ENCODE measurements around the gene DCDC1. TPM values are rescaled to one million over a fixed set of nuclear protein-coding genes. Genes with fewer than 3 reads are reported as not detected.
A peak's percentile ranks its signal among the peaks of the same experiment; 100 is the strongest.

DCDC1 gene, protein sequence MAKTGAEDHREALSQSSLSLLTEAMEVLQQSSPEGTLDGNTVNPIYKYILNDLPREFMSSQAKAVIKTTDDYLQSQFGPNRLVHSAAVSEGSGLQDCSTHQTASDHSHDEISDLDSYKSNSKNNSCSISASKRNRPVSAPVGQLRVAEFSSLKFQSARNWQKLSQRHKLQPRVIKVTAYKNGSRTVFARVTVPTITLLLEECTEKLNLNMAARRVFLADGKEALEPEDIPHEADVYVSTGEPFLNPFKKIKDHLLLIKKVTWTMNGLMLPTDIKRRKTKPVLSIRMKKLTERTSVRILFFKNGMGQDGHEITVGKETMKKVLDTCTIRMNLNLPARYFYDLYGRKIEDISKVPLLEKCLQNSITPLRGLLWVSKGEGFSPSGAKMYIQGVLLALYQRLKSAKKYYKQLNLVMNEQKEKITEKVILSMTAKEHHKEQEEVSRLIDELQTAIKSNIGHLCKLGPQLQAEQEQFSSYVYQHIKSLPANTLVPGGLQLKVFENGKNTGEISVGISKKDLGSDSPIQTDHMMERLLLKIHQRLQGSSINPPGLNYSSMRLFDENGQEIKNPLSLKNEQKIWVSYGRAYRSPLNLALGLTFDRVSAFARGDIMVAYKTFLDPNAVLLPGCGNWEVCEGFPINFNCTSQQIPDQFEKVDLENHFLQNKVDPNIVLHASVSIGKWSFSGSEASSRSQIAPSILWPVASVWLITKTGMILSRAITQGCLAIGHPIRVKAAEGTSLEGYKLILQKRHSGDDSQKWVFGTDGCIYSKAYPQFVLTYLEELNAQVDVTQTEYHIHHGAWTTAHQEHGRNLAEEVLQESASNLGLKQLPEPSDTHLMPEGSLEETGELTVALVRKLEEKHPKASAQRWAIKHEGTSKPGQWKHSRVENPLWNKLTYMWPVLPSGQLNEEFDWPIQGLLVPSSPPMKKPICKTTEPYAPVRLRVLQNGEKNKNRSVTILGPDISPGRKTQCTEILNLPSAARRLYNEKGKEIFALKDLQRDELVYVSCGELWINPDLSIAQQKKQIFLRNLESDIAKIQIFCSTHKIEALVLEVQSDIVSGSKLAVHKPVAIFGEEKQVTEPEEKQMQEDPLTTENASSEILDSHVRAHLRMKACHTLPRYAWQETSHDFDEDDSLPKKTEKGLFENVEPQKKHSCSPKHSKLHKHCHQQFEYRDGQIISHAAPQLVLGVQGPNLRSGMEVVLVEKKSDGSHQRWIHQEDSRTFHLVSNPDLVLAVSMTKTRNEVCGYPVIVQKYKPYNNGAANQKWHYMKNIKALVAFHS (N-terminal part only)
- 0.47 TPM for total RNA-seq (ENCODE audit: unreplicated experiment)
- long read RNA-seq = 0 reads

DNA sequence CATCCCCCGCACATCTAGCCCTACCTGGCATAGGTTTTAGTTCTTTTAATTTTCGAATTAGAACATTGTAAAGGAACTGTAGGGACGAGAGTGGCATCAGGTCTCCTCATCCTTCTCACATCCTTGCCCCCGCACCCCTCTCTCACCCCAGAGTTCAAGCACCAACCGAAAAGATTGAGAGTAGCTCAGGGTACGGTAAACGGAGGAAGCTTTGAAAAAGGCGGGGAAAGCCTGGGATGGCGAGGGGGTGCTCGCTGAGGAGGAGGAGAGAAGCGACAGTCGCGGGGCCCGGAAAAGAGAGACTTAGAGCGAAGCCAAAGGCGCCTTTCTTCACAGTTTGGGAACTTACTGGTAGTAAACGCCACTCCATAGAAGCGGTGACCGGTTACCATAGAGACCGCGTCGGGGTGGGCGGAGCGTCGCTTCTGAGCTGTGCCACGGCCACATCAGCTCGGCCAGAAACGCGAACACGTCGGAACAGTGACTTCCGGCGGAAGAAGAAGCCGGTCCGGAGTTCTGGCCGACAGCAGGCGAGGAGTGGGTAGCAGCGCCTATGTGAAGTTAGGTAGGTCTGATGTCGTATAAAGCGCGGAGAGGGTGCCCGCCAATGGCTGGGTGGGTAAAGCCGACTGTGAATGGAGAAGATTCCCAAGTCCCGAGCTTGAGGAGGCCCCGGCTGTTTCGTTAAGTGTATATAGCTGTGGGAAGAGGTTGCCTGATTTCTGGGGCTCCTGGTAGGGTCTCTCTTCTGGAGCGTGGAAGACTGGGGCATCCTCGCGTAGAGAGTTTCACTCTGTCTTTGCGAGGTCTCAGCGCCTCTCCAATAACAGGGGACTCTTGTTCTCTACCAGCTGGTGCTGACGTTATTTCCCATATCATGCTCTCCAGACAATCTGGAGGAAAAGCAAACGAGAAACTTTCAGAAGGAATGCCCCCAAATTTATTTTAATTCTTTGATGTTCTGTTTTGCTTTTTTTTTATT lies at the start of gene DCDC1, which contains the start of gene DNAJC24:
Gene DCDC1 (minus strand): TSS at position 392 of the 982 bp plus-strand sequence. CDS start 41,459 bp downstream, outside the sequence.
Gene DNAJC24 (plus strand): TSS at position 513 of the 982 bp plus-strand sequence. CDS start 889 bp downstream, outside the sequence.
- TF ChIP-seq, protein P1, sequence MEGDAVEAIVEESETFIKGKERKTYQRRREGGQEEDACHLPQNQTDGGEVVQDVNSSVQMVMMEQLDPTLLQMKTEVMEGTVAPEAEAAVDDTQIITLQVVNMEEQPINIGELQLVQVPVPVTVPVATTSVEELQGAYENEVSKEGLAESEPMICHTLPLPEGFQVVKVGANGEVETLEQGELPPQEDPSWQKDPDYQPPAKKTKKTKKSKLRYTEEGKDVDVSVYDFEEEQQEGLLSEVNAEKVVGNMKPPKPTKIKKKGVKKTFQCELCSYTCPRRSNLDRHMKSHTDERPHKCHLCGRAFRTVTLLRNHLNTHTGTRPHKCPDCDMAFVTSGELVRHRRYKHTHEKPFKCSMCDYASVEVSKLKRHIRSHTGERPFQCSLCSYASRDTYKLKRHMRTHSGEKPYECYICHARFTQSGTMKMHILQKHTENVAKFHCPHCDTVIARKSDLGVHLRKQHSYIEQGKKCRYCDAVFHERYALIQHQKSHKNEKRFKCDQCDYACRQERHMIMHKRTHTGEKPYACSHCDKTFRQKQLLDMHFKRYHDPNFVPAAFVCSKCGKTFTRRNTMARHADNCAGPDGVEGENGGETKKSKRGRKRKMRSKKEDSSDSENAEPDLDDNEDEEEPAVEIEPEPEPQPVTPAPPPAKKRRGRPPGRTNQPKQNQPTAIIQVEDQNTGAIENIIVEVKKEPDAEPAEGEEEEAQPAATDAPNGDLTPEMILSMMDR (IDR thresholded peaks at IDR 0.05; ENCODE audit: partially characterized antibody, unreplicated experiment) = no peak
- Mint-ChIP-seq H3K27me3 (ENCODE audit: unreplicated experiment) (no peaks in the 10 kb centered on the region), H3K27ac (ENCODE audit: unreplicated experiment) (peak within 1 kb of the TSS; percentile 97), H3K9me3 (ENCODE audit: unreplicated experiment) (peaks cover 3% of the 10 kb centered on the region), H3K4me3 (ENCODE audit: unreplicated experiment) (peak within 1 kb of the TSS; percentile 98), H3K4me1 (ENCODE audit: low read depth, unreplicated experiment) (no peaks in the 10 kb centered on the region), H3K36me3 (ENCODE audit: unreplicated experiment) (no peaks in the 10 kb centered on the region)
- peak; percentile 93 for DNase-seq

DNA sequence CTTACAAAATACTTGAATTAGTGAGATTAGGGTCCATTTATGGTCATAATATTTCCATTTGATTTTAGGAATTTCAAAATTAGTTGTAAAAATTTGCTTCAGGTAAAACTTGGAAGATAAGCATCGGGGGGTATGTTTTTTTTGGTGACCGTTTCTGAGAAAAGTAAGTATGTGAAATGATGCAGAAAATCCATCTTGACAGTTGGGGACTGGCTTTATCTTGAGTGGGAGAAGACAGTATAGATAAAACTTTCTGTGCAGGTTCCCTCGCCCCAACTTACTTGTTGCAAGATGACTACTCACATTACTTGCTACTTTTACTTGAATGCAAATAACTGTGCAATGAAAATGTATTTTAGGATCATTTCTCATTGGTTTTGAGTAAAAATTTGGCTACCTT lies 49.6 kb upstream of the DCDC1 start:
- no peak overlapping the region for H3K27ac Mint-ChIP-seq (ENCODE audit: unreplicated experiment)
- H3K27me3 Mint-ChIP-seq (ENCODE audit: unreplicated experiment) = no peaks in the 10 kb centered on the region
- no peak for DNase-seq
- H3K9me3 Mint-ChIP-seq (ENCODE audit: unreplicated experiment) = no peaks in the 10 kb centered on the region
- no peak overlapping the region for H3K4me3 Mint-ChIP-seq (ENCODE audit: unreplicated experiment)
- H3K36me3 Mint-ChIP-seq (ENCODE audit: unreplicated experiment) = no peaks in the 10 kb centered on the region
- peaks cover 2% of the 10 kb centered on the region for H3K4me1 Mint-ChIP-seq (ENCODE audit: low read depth, unreplicated experiment)
- TF ChIP-seq, protein P1 (IDR thresholded peaks at IDR 0.05; ENCODE audit: partially characterized antibody, unreplicated experiment) = no peak

DNA sequence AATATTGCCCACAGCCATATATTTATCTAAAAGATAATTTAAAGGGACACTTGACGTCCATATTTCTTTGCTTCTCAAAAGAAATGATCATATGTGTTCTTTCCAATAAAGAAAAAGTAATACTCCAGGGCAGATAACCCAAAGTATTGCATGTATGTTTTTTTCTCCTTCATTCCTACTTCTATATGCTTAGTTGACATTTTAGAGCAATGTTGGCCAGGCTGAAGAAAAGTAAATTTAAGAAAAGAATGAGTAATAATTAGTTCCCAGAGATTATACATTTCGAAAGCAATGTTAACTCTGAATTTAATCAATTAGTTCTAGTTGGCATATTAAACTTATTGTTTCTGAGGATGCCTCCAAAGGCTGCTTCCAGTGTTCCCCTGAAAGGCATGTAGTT lies 48.3 kb upstream of the DCDC1 start:
- H3K4me1 Mint-ChIP-seq (ENCODE audit: low read depth, unreplicated experiment) = peaks cover 2% of the 10 kb centered on the region
- H3K9me3 Mint-ChIP-seq (ENCODE audit: unreplicated experiment) = no peaks in the 10 kb centered on the region
- no peaks in the 10 kb centered on the region for H3K27me3 Mint-ChIP-seq (ENCODE audit: unreplicated experiment)

DNA sequence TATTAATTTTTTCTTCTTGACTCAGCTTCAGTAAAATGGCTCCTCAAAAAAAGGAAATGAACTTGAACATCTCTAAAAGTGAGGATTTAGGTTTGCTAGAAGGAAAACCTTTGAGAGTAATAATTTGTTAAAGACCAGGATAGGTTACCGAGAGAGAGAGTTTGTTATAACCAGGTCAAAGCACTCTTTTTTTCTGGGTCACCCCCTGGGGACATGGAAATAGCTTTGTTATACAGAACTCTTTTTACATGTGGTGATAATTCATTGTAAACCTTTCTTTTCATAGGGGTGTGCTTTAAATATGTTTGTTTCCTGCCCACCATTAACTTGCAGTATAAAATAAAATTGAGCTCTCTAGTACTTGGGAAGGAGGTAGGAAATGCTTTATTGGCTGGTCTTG lies 47.8 kb upstream of the DCDC1 start:
- Mint-ChIP-seq H3K4me3 (ENCODE audit: unreplicated experiment) (no peak overlapping the region), H3K9me3 (ENCODE audit: unreplicated experiment) (no peaks in the 10 kb centered on the region), H3K27ac (ENCODE audit: unreplicated experiment) (no peak overlapping the region), H3K27me3 (ENCODE audit: unreplicated experiment) (no peaks in the 10 kb centered on the region), H3K36me3 (ENCODE audit: unreplicated experiment) (no peaks in the 10 kb centered on the region), H3K4me1 (ENCODE audit: low read depth, unreplicated experiment) (no peaks in the 10 kb centered on the region)
- no peak for DNase-seq
- TF ChIP-seq, protein P1 (IDR thresholded peaks at IDR 0.05; ENCODE audit: partially characterized antibody, unreplicated experiment) = no peak

More for the DNA sequence above, 48.3 kb upstream of the DCDC1 start:
- no peaks in the 10 kb centered on the region for H3K36me3 Mint-ChIP-seq (ENCODE audit: unreplicated experiment)
- no peak overlapping the region for H3K4me3 Mint-ChIP-seq (ENCODE audit: unreplicated experiment)
- H3K27ac Mint-ChIP-seq (ENCODE audit: unreplicated experiment) = no peak overlapping the region
- TF ChIP-seq, protein P1 (IDR thresholded peaks at IDR 0.05; ENCODE audit: partially characterized antibody, unreplicated experiment) = no peak
- no peak for DNase-seq
